Measurements from ENCODE around the gene ZDHHC8. TPM values are rescaled to one million over a fixed set of nuclear protein-coding genes. Genes with fewer than 3 reads are reported as not detected.

ZDHHC8 gene
- total RNA-seq, 2 donors from 2014 or later: 45.6 to 46.3 TPM

- intact Hi-C loops (cut with DNase I): no loop called here
- no peak for DNase-seq (ENCODE audit: low spot score)
Measured at GRCh38 chr22:20137113-20137512, 5.5 kb downstream of the ZDHHC8 start.

DNA sequence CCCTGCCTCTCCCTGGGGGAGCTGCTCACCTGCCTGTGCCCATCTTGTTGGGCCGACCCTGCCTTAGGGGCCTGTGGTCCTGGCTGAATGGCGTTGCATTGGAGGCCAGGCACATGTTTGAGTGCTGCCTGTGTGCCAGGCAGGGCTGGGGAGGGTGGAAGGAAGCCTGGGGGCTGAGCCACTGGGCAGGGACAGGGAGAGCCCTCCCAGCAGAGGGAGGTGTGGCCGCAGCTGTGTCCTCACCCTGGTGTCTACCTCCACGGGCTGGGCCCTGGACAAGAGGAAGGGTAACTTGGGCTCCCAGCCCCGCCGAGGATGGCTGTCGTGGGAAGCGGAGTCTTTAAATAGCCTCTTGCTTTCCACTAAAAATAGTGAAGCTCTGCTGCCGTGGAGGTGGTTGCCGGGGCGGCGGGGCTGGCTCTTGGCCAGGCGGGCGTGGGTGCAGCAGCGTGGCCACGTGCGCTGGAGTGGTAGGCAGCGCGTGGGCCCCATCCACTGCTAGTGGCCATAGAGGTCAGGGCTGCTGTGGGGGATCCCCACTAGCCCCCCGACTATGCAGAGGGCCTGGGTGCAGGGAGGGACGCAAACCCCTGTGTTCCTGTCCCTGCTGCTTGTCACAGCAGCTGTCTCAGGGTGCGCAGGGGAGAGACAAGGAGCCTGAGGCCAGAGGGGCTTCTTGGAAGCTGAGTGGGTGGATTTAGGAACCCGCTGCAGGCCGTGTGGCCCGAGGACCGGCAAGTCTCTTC lies 6.2 kb downstream of the ZDHHC8 start:
- no peak for DNase-seq (ENCODE audit: low spot score)
- intact Hi-C loops (cut with DNase I): no loop called here

DNA sequence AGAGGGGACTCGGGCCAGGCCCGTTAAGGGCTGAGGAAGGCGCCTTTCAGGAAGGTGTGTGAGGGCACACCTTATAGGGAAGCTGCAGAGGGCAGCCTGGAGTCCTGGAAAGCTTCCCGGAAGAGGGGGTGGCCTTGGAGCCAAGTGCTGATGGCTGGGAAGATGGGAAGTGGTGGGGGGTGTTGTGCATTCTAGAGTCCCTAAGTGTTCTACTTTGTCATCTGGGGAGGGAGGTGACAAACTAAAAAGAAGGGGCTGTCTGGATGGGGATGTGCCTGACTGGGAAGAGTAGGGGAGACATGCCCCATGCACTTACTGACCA lies 6.8 kb downstream of the ZDHHC8 start:
- no peak for DNase-seq (ENCODE audit: low spot score)
- intact Hi-C loops (cut with DNase I): no loop called here

- DNase-seq (ENCODE audit: low spot score): no peak
- intact Hi-C loops (cut with DNase I): no loop called here
Measured at GRCh38 chr22:20138868-20139267, 7.3 kb downstream of the ZDHHC8 start.

- no peak for DNase-seq (ENCODE audit: low spot score)
- intact Hi-C loops (cut with DNase I): no loop called here
Measured at GRCh38 chr22:20139391-20140106, 7.9 kb downstream of the ZDHHC8 start.

DNA sequence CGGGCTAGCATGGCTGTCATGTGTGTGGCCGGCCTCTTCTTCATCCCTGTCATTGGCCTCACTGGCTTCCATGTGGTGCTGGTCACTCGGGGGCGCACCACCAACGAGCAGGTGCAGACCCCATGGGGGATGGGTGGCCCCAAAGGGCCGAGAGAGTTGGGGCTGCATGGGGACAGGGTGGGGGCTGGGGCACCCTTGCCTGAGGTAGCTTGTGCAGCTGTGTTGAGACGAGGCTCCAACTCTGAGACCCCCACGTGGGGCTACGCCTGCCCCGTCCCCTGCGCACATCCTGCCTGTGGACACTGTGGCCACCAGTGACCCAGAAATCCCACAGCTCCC lies 8.5 kb downstream of the ZDHHC8 start:
- no peak for DNase-seq (ENCODE audit: low spot score)
- intact Hi-C loops (cut with DNase I): no loop called here

GRCh38 chr22:20140521-20140964 lies 8.9 kb downstream of the ZDHHC8 start:
- intact Hi-C loops (cut with DNase I): no loop called here
- no peak for DNase-seq (ENCODE audit: low spot score)

DNA sequence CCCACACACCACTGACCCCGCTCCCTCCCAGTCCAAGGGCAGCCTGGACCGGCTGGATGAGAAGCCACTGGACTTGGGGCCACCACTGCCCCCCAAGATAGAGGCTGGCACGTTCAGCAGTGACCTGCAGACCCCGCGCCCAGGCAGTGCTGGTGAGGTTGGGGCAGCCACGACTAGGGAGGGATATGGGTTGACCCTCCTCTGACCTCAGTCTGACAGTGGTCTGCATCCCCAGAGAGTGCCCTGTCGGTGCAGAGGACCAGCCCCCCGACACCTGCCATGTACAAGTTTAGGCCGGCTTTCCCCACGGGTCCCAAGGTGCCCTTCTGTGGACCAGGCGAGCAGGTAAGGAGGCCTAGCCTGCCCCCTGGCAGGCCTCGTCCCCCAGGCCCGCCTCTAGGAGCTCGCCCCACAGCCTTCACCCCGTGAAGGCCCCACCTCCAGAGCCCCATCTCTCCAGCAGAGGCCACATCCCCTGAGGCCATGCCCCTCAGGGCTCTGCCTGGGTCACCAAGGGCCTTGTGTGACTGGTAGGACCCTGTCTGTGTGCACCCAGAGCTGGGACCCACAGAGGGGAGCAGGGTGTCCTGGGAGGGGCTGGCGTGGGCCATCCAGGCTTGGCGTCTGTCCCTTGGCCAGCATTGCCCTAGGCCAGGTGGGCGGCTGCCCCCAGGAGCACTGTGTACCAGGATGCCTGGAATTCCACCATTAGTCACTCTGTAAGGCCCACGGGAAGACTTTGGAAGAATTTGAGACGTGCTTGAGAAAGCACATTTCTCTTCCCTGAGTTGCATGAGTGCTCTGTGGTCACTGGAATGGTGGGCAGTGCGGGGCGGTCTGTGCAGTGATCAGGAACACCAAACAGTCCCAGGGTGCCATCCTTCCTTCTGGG lies 9.8 kb downstream of the ZDHHC8 start:
- intact Hi-C loops (cut with DNase I): no loop called here
- DNase-seq (ENCODE audit: low spot score): no peak

GRCh38 chr22:20142711-20143621 lies 11.4 kb downstream of the ZDHHC8 start:
- intact Hi-C loops (cut with DNase I): no loop called here
- DNase-seq (ENCODE audit: low spot score): no peak

GRCh38 chr22:20143883-20144665 lies 12.5 kb downstream of the ZDHHC8 start:
- intact Hi-C loops (cut with DNase I): no loop called here
- DNase-seq (ENCODE audit: low spot score): no peak

DNA sequence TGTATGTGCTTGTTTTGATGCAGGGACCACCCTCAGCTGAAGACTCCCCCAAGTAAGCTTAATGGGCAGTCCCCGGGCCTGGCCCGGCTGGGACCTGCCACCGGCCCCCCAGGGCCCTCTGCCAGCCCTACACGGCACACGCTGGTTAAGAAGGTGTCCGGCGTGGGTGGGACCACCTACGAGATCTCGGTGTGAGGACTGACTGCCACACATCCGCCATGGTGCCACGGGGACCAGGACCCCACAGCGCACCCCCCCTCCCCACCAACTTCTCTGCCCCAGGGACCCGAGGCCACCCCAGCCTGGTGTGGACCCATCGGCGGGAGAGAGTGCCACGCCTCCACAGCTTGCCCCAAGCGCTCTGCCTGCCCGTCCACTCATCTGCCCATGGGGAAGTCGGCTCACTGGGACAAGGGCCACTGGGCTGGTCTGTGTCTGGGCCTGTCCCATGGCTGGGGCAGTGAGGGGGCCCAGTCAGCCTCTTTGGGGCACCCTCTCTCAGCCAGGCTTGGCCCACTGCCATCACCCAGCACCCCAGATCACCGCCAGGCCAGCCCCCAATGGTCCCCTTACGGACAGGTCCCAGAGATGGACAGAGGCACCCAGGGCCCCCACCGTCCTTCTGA lies 13.7 kb downstream of the ZDHHC8 start:
- intact Hi-C loops (cut with DNase I): no loop called here

DNA sequence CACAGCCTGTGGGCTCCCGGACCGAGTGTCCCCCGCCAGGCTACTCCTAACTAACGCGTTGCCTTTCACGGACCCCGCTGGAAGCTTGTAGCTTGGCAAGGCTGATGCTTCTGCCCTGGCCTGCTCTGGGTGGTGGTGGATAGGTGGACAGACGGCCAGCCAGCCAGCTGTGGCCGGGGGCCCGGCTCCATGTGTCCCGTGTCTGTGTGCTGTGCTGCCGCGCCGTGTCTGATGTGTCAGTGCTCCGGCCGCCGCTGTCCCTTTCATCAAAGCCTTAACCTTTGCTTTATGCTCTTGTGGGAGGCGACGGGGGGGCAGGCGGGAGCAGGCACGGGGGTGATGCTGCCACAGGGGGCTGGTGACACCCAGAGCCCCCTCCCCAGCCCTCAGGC lies 14.2 kb downstream of the ZDHHC8 start:
- intact Hi-C loops (cut with DNase I): no loop called here
- no peak for DNase-seq (ENCODE audit: low spot score)

More for the DNA sequence above, 13.7 kb downstream of the ZDHHC8 start:
- DNase-seq (ENCODE audit: low spot score): no peak

- intact Hi-C loops (cut with DNase I): no loop called here
- no peak for DNase-seq (ENCODE audit: low spot score)
Measured at GRCh38 chr22:20146777-20147176, 15.2 kb downstream of the ZDHHC8 start.

DNA sequence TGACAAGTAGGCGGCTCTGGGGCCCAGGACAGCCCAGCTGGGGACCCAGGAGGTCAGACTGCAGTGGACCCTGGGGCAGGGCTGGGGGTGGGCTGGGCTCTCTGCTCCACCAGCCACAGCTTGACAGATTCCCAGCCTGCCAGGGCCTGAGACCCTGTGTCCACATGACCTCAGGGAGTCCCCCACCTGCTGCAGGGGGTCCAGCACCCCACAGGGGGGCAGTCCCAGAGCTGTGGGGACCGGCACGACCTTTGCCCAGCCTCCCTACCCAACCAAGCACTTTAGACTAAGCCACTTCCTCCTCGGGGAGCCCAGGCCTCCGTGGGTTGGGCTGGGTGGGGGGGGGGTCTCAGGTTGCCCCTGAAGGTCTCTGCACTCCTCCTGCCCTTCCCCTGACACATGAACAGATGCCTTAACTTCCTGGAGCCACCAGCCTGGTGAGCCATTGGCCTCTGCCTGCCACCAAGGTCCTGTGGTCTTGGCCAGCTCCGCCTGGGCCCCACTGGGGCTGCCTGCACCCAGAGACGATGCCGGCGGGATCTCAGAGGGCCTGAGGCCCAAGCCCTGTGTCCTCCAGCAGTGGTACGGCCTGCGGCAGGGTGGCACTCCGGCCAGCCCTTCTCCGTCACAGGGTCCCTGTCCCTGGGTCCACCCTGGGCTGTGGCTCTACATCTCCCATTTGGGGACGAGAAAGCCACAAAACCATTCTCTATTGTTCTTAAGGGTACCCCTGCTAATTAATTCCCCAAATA lies 15.8 kb downstream of the ZDHHC8 start:
- intact Hi-C loops (cut with DNase I): no loop called here
- DNase-seq (ENCODE audit: low spot score): no peak

DNA sequence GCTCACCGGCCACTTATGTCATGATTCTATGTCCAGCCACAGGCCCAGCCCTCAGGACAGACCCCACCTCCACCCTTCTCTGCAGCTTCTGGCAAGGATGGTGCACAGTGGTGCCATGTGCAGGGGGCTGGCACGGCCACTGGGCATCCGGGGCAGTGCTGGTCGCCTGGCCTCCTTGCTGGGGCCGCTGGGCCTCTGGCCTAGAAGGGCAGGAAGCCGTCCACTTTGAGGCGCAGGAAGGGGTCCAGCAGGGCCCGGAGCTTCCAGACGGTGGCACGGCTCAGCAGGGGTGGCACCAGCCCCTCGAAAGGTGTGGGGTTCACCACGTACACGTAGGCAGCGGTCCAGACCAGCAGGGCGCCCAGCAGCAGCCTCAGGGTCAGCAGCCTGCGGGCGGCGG lies 16.8 kb downstream of the ZDHHC8 start:
- no peak for DNase-seq (ENCODE audit: low spot score)
- intact Hi-C loops (cut with DNase I): no loop called here

- intact Hi-C loops (cut with DNase I): no loop called here
- no peak for DNase-seq (ENCODE audit: low spot score)
Measured at GRCh38 chr22:20149257-20150250, 17.9 kb downstream of the ZDHHC8 start.

All from posterior vena cava (tissue), 2 donors.